Activated T-helper 1 cell treated with Interleukin-2 at 50 U/mL for 16 hours (primary cell): ENCODE measurements around the gene DAB2IP.

Experiments used
- DNase-seq: peaks from one replicate; pipeline ENCODE4 v3.0.0-alpha.2; 2020; ENCODE audit warnings: low read depth

DAB2IP gene

DNA sequence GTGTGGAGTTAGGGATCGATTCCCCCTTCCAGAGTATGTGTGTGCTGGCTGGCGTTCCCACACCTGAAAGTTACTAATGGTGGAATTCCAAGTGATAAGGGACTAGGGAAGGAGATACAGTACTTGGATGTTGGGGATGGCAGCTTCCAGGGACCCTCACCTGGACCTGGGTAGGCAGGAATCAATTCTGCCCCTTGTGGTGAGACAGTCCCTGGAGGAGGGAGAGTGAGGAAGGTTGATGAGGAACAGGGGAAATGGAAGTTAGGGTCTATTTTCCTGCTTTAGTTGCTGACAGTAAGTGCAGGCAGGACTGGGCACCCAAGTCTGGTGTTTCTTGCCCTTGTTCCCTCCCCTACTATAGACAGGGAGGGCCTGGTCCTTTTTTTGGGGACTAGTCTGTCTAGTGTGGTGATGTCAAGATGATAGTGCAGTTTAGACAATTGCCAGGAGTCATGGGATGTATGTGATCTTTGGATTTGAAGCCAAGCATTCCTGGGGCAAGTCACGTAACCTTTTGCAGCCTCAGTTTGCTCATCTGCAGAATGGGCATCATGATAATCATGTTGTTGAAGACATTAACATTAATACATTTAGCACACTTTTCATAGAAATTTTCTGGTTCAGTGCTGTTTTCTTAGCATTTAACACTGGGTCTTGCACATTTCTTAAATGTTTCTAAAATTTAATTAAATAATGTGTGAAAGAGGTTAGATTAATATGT, 51.7 kb downstream of the DAB2IP start:
- no peak for DNase-seq

DNA sequence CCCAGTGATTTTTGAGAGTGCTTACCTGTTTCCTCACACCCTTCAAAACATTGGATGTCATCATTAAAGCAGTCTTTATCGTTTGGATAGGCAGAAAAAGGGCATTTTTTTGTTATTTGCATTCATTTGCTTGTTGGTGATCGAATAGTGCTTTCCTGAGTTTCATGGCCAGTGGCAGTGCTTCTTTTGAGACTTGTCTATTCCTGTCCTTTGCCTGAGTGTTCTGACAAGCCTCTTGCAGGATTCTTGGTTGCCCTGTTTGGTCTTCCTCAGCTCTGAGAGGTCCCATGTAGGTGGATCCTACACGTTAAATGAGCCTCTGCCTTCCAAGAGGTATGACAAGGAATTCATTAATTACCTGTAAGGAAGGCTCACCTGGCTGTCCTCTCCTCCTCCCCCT, 52.8 kb downstream of the DAB2IP start:
- DNase-seq: no peak

GRCh38 chr9:121706149-121706750, 54.8 kb downstream of the DAB2IP start:
- no peak for DNase-seq

GRCh38 chr9:121707477-121708424, 56.3 kb downstream of the DAB2IP start:
- DNase-seq: no peak

DNA sequence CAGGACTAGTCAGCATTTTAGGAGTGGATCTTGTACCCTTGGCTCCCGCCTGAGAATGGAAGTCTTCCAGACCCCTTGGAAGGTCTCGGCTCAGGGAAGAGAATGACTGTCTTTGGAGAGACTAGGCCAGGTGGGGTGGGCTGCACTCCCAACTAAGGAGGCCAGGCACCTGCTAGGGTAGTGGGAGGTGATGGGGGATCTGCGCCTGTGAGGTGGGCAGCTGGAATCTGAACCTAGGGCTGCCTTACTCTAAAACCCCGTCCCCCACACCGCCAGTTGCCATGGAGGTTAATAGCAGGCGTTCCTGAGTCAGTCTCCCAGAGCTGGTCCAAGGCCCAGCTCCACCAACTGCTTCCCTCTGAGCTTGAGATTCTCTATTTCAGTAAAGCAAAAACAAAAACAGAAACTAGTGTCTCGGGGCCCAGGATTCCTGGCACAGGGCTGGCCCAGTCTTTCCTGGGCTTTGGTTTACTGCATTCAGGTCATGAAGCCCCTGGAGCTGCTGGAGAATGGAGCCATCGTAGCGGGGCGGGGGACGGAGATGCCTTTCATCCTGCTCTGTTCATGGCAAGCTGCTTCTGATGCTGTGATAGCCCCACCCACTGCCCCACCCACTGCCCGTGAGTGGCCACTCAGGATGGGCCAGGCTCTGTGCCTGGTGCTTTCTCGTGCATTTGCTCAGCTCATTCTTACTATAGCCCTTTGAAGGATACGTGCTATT, 57.5 kb downstream of the DAB2IP start:
- no peak for DNase-seq

DNA sequence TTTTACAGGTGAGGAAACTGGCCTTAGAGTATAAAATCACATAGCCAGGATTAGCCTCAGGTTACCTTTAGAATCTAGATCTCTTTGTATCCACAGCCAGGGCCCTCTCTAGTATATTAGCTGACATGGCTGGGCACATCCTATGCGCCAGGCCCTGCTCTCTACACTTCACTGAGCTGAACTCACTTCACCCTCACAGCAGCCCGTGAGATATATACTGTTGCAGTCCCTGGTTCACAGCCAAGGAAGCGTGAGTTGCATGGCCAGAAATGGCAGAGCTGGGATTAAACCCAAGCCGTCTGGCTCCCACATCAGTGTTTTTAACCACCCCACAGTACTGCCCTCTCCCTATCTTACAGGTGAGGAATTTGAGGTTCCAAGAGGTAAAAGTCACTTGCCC, 58.4 kb downstream of the DAB2IP start:
- no peak for DNase-seq

DNA sequence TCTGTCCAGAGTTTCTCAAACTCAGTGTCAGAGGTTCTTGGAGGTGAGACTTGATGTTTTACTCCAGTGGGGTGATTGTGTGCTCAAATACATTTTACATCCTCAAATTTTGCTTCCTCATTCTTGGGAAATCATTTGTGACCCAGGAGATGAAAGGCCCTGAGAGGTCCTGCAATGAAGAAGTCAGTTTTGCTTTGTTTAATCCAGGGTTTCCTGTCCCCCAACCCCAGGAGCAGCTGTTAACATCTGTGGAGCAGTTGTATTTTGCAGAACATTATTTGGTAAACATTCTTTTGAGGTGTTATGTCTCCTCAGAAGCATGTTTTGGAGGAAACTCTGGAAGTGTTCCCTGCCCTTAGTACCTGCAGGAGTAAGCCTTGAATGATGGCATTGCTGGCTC, 59.8 kb downstream of the DAB2IP start:
- no peak for DNase-seq

GRCh38 chr9:121711797-121712196, 60.4 kb downstream of the DAB2IP start:
- no peak for DNase-seq

DNA sequence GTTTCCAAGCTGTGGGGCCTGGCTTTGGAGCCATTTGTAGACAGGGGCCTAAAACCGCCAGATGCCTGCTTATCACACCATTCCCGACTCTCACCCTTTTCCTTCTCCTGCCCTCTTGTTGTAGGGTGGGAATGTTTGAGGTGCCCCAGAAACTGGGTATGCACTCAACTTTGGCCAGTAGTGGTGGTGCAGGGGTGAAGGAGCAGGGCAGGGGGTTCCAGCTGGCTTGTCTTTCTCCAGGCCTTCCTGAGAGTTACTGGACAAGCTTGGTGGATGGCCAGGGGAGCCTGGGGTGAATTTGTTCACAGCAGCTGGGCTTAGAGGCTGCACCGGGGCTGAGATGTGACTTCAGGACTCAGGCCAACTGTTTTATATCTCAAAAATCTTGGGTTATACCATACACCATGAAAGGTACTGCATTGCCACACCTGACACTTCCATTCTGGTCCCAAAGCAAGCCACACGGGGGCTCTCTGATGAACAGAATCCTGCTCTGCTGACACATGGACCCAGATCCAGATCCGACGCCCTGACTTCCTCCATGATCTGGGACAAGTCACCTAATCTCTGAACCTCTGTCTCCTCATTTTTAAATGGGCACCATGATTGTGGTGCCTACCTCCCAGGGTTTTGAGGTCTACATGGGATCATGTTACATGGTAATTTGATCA, 62.1 kb downstream of the DAB2IP start:
- DNase-seq: no peak

- no peak for DNase-seq
Observed at GRCh38 chr9:121714075-121714705, 62.8 kb downstream of the DAB2IP start.

- no peak for DNase-seq
Observed at GRCh38 chr9:121714873-121715272, 63.4 kb downstream of the DAB2IP start.

GRCh38 chr9:121717141-121717991, 65.9 kb downstream of the DAB2IP start:
- DNase-seq: no peak

GRCh38 chr9:121718084-121718483, 66.7 kb downstream of the DAB2IP start:
- DNase-seq: no peak

GRCh38 chr9:121718501-121718900, 67.1 kb downstream of the DAB2IP start:
- no peak for DNase-seq

GRCh38 chr9:121720311-121721057, 69.0 kb downstream of the DAB2IP start:
- no peak for DNase-seq

GRCh38 chr9:121721058-121721350, 69.6 kb downstream of the DAB2IP start:
- no peak for DNase-seq

- no peak for DNase-seq
Observed at GRCh38 chr9:121721770-121722169, 70.3 kb downstream of the DAB2IP start.

DNA sequence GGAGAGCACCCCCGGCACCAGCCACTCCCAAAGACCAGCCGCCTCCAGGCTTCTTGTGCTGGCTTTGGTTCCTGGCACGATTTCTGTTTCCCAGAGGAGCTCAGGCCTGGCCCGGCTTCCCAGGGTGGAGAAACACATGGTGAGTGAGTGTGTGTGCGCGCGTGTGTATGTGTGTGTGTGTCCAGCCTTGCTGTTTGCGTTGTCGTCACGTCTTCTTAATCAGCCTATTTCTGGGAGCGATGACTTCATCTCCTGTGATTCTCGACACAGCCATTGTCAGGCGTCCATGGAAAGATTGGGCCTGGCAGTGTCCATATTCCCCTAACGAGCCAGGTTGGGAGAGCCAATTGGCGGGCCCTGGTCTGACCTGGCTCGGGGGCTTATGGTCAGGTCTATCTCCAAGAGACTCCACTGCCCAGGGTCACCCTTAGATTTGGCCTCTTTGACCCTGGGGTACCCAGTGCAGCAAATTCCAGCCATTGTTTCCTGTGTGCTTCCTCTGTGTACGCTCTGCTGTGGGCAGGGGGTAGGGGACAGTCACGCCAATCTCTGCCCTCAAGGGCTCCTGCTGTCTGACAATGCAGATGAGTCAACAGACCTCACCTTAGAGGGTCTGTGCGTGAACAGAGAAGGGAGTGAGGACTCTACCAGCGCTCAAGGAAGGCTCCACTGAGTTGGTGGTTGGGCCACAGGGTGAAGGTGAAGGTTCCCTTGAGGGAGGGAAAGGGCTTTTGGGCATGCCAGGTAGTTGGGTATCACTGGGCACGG, 73.8 kb downstream of the DAB2IP start:
- no peak for DNase-seq
